GM19324 (cell line): ENCODE measurements around the gene TMEM130.
"Not testable (repeated sequence)": the region's sequence is repeated elsewhere in the genome, so short reads cannot be mapped to it uniquely, and the experiment has no call there.

Source experiments
- ATAC-seq: cut with Tn5 transposase; IDR thresholded peaks from one replicate; pipeline ENCODE4 v1.9.1; 2021; ENCODE audit warnings: mild to moderate bottlenecking, moderate library complexity; ENCODE audit not compliant: unreplicated experiment, low FRiP score

TMEM130 gene

GRCh38 chr7:98877692-98878364 lies 8.0 kb upstream of the TMEM130 start:
- ATAC-seq: no peak

GRCh38 chr7:98877146-98877545 lies 7.3 kb upstream of the TMEM130 start:
- ATAC-seq: no peak

GRCh38 chr7:98875501-98875900 lies 5.7 kb upstream of the TMEM130 start:
- no peak for ATAC-seq

- no peak for ATAC-seq
Measured at GRCh38 chr7:98874942-98875341, 5.1 kb upstream of the TMEM130 start.

GRCh38 chr7:98873610-98874009 lies 3.8 kb upstream of the TMEM130 start:
- not testable (repeated sequence) for ATAC-seq

GRCh38 chr7:98872328-98872924 lies 2.6 kb upstream of the TMEM130 start:
- ATAC-seq: no peak

GRCh38 chr7:98870807-98871491 lies 1.1 kb upstream of the TMEM130 start:
- ATAC-seq: no peak

GRCh38 chr7:98870121-98870651 lies 372 bp upstream of the TMEM130 start:
- no peak for ATAC-seq

GRCh38 chr7:98869027-98869596 lies 702 bp downstream of the TMEM130 start:
- no peak for ATAC-seq

- ATAC-seq: no peak
Measured at GRCh38 chr7:98868450-98868849, 1.4 kb downstream of the TMEM130 start.

- ATAC-seq: no peak
Measured at GRCh38 chr7:98866765-98867164, 3.0 kb downstream of the TMEM130 start.

GRCh38 chr7:98866351-98866750 lies 3.5 kb downstream of the TMEM130 start:
- no peak for ATAC-seq

- ATAC-seq: no peak
Measured at GRCh38 chr7:98864731-98865453, 4.9 kb downstream of the TMEM130 start.

GRCh38 chr7:98863601-98864000 lies 6.2 kb downstream of the TMEM130 start:
- no peak for ATAC-seq

- no peak for ATAC-seq
Measured at GRCh38 chr7:98862716-98863420, 6.9 kb downstream of the TMEM130 start.

- no peak for ATAC-seq
Measured at GRCh38 chr7:98862203-98862602, 7.6 kb downstream of the TMEM130 start.

- no peak for ATAC-seq
Measured at GRCh38 chr7:98860071-98860470, 9.7 kb downstream of the TMEM130 start.

- ATAC-seq: no peak
Measured at GRCh38 chr7:98855610-98856422, 14.0 kb downstream of the TMEM130 start.

- no peak for ATAC-seq
Measured at GRCh38 chr7:98852826-98853225, 17.0 kb downstream of the TMEM130 start.
